GM21360 (cell line): ENCODE data around the gene KLHL28.

Experiments used
- ATAC-seq: cut with Tn5 transposase; IDR thresholded peaks from one replicate; pipeline ENCODE4 v1.9.1; 2021; ENCODE audit warnings: mild to moderate bottlenecking, moderate library complexity; ENCODE audit not compliant: unreplicated experiment

KLHL28 gene

GRCh38 chr14:44961151-44961553, 595 bp downstream of the KLHL28 start:
- ATAC-seq, result peak; percentile 23

- ATAC-seq, result no peak
Observed at GRCh38 chr14:44960646-44961045, 1.1 kb downstream of the KLHL28 start.

GRCh38 chr14:44960146-44960545, 1.6 kb downstream of the KLHL28 start:
- no peak for ATAC-seq

- ATAC-seq, result no peak
Observed at GRCh38 chr14:44959538-44959937, 2.2 kb downstream of the KLHL28 start.

GRCh38 chr14:44956866-44957265, 4.9 kb downstream of the KLHL28 start:
- no peak for ATAC-seq

- ATAC-seq, result no peak
Observed at GRCh38 chr14:44955528-44955927, 6.2 kb downstream of the KLHL28 start.

GRCh38 chr14:44954750-44955149, 7.0 kb downstream of the KLHL28 start:
- no peak for ATAC-seq

GRCh38 chr14:44952391-44953110, 9.2 kb downstream of the KLHL28 start:
- no peak for ATAC-seq

GRCh38 chr14:44951051-44951450, 10.7 kb downstream of the KLHL28 start:
- ATAC-seq, result no peak

GRCh38 chr14:44945264-44945663, 16.5 kb downstream of the KLHL28 start:
- ATAC-seq, result no peak

GRCh38 chr14:44944107-44944506, 17.6 kb downstream of the KLHL28 start:
- ATAC-seq, result no peak

- ATAC-seq, result no peak
Observed at GRCh38 chr14:44942436-44942835, 19.3 kb downstream of the KLHL28 start.

- no peak for ATAC-seq
Observed at GRCh38 chr14:44941591-44941990, 20.2 kb downstream of the KLHL28 start.

GRCh38 chr14:44940944-44941343, 20.8 kb downstream of the KLHL28 start:
- ATAC-seq, result no peak

GRCh38 chr14:44940211-44940610, 21.5 kb downstream of the KLHL28 start:
- ATAC-seq, result no peak

GRCh38 chr14:44937547-44937946, 24.2 kb downstream of the KLHL28 start:
- ATAC-seq, result no peak

GRCh38 chr14:44935155-44935554, 26.6 kb downstream of the KLHL28 start:
- no peak for ATAC-seq

GRCh38 chr14:44928793-44929192, 33.0 kb downstream of the KLHL28 start:
- ATAC-seq, result no peak

GRCh38 chr14:44914849-44915248, 46.9 kb downstream of the KLHL28 start:
- no peak for ATAC-seq

- no peak for ATAC-seq
Observed at GRCh38 chr14:44912041-44912869, 49.5 kb downstream of the KLHL28 start.

- ATAC-seq, result no peak
Observed at GRCh38 chr14:44910821-44911220, 50.9 kb downstream of the KLHL28 start.

- ATAC-seq, result no peak
Observed at GRCh38 chr14:44901696-44902095, 60.1 kb downstream of the KLHL28 start.
